HepG2 (cell line): ENCODE results near the gene RAC3. TPM values are rescaled to one million over a fixed set of nuclear protein-coding genes. Genes with fewer than 3 reads are reported as not detected.

Experiments used
- ARNTL ChIP-seq: sonication (generic); formaldehyde crosslinking; IDR thresholded peaks from 2 replicates; pipeline ENCODE4 v1.4.0; 2020; ENCODE audit warnings: mild to moderate bottlenecking, missing genetic modification reagents
- CHCHD3 ChIP-seq: sonication (generic); formaldehyde crosslinking; IDR thresholded peaks from 2 replicates; pipeline ENCODE4 v1.8.0; 2022; ENCODE audit warnings: mild to moderate bottlenecking, missing genetic modification reagents, moderate library complexity
- FUBP1 ChIP-seq: sonication (generic); formaldehyde crosslinking; IDR thresholded peaks from 2 replicates; pipeline ENCODE4 v1.5.1; 2020; ENCODE audit warnings: missing genetic modification reagents, mild to moderate bottlenecking, borderline replicate concordance
- MBNL3 ChIP-seq: fragments of 250-450 bp; sonication (Bioruptor Pico); conservative IDR thresholded peaks from 2 replicates; pipeline ENCODE4 v1.8.0; 2022; ENCODE audit warnings: mild to moderate bottlenecking, inconsistent platforms
- MTERF4 ChIP-seq: sonication (generic); formaldehyde crosslinking; IDR thresholded peaks from 2 replicates; pipeline ENCODE4 v1.8.0; 2023; ENCODE audit warnings: mild to moderate bottlenecking, missing genetic modification reagents
- NFKBIZ ChIP-seq: IDR thresholded peaks from 2 replicates; pipeline ENCODE4 v1.6.1; 2018; ENCODE audit warnings: missing genetic modification reagents, missing compliant biosample characterization
- PAWR ChIP-seq: sonication (generic); formaldehyde crosslinking; IDR thresholded peaks from 2 replicates; pipeline ENCODE4 v1.4.0; 2020; ENCODE audit warnings: missing genetic modification reagents, mild to moderate bottlenecking, borderline replicate concordance
- RFXANK ChIP-seq: IDR thresholded peaks from 2 replicates; pipeline ENCODE4 v1.6.1; 2016
- SALL2 ChIP-seq: sonication (generic); formaldehyde crosslinking; IDR thresholded peaks from 2 replicates; pipeline ENCODE4 v1.8.1; 2023; ENCODE audit warnings: mild to moderate bottlenecking, missing genetic modification reagents, inconsistent platforms
- THAP8 ChIP-seq: sonication (generic); formaldehyde crosslinking; IDR thresholded peaks from 2 replicates; pipeline ENCODE4 v1.5.1; 2020; ENCODE audit warnings: missing genetic modification reagents, mild to moderate bottlenecking, borderline replicate concordance
- THAP9 ChIP-seq: sonication (generic); formaldehyde crosslinking; IDR thresholded peaks from 2 replicates; pipeline ENCODE4; 2020; ENCODE audit warnings: missing genetic modification reagents, mild to moderate bottlenecking, borderline replicate concordance
- ZNF256 ChIP-seq: sonication (generic); formaldehyde crosslinking; conservative IDR thresholded peaks from 2 replicates; pipeline ENCODE4 v1.4.0; 2020; ENCODE audit warnings: missing genetic modification reagents
- ZNF354B ChIP-seq: sonication (generic); formaldehyde crosslinking; IDR thresholded peaks from 2 replicates; pipeline ENCODE4 v1.8.0; 2022; ENCODE audit warnings: mild to moderate bottlenecking, missing genetic modification reagents
- ZNF513 ChIP-seq: sonication (generic); formaldehyde crosslinking; conservative IDR thresholded peaks from 2 replicates; pipeline ENCODE4 v1.5.0; 2020; ENCODE audit warnings: missing genetic modification reagents
- ZNF597 ChIP-seq: sonication (generic); formaldehyde crosslinking; IDR thresholded peaks from 2 replicates; pipeline ENCODE4 v1.5.0; 2020; ENCODE audit warnings: missing genetic modification reagents
- ZNF605 ChIP-seq: sonication (generic); formaldehyde crosslinking; IDR thresholded peaks from 2 replicates; pipeline ENCODE4 v1.8.0; 2022; ENCODE audit warnings: mild to moderate bottlenecking, missing genetic modification reagents
- polyA plus RNA-seq, 8 experiments: library from polyadenylated mRNA; depleted of rRNA in 3 of 8; stranded (reverse) in 7 of 8; unstranded in 1 of 8; fragments of >200 nt; fragmentation: Illumina TruSeq in 4 of 8; extraction: Trizol in 4 of 8; gene quantifications; 2 replicates each; pipeline versions ENCODE4 v1.2.1 to v1.2.3, GENCODE V29; 2011 to 2016; ENCODE audit warnings: low read depth in 4 of 8, missing spikeins in 1 of 8, mixed read lengths in 1 of 8; ENCODE audit not compliant: insufficient read depth in 1 of 8
- total RNA-seq, 5 experiments: library from RNA; depleted of rRNA; stranded (reverse); fragments of >200 nt; fragmentation: Illumina TruSeq; extraction: Trizol; gene quantifications; 2 replicates each; pipeline ENCODE4 v1.2.3, GENCODE V29; 2016; ENCODE audit warnings: low read depth in 1 of 5

Gene RAC3
- total and polyA plus RNA-seq, 2 of the 13 experiments (the other 11 are each of a cell fraction or from before 2014, with no cell fraction given) = 10.5 to 21.3 TPM

GRCh38 chr17:82003411-82004381 lies 27.8 kb upstream of the RAC3 start (continued):
- TF ChIP-seq ZNF256 = no peak
- TF ChIP-seq SALL2 (CRISPR knock-in tag) = 0 out of 2 replicates have a peak, but pooled peaks have one; percentile 38
- no peak for TF ChIP-seq THAP8 (CRISPR knock-in tag)
- TF ChIP-seq ZNF354B (CRISPR knock-in tag) = peak; percentile 73; the same call in 1 of the 2 replicates
- no peak; the same call in 1 of the 2 replicates for TF ChIP-seq THAP9 (CRISPR knock-in tag)
- TF ChIP-seq RFXANK (CRISPR knock-in tag) = 0 out of 2 replicates have a peak, but pooled peaks have one; percentile 50
- peak; percentile 31; the same call in 1 of the 2 replicates for TF ChIP-seq MTERF4 (CRISPR knock-in tag)
- peak; percentile 78; the same call in 1 of the 2 replicates for TF ChIP-seq ZNF605 (CRISPR knock-in tag)
- no peak for TF ChIP-seq MBNL3 (CRISPR knock-in tag)
- TF ChIP-seq PAWR = no peak
- no peak; the same call in 1 of the 2 replicates for TF ChIP-seq ZNF597 (CRISPR knock-in tag)
- TF ChIP-seq CHCHD3 (CRISPR knock-in tag) = no peak
- TF ChIP-seq NFKBIZ (CRISPR knock-in tag) = peak; percentile 83; the same call in 1 of the 2 replicates
- TF ChIP-seq FUBP1 (CRISPR knock-in tag) = 0 out of 2 replicates have a peak, but pooled peaks have one; percentile 43
- no peak for TF ChIP-seq ZNF513
- TF ChIP-seq ARNTL (CRISPR knock-in tag) = peak; percentile 91
